Activated B cell treated with CpG ODN at 0.5 μM for 24 hours (primary cell): ENCODE results near the gene COL9A3. TPM values are rescaled to one million over a fixed set of nuclear protein-coding genes. Genes with fewer than 3 reads are reported as not detected.

Experiments
- ATAC-seq: fragments of 200-7000 bp; cut with Tn5 transposase; one replicate; pipeline ENCODE4 v1.10.0; 2021; ENCODE audit warnings: low read depth, mild to moderate bottlenecking, moderate library complexity
- CTCF ChIA-PET: fragments of 350-600 bp; sonication (Branson Sonifier 250); formaldehyde crosslinking; loops from one replicate; lab custom pipeline; 2021; ENCODE audit warnings: antibody characterized with exemption; lab: Charles Lee
- POLR2A ChIA-PET: fragments of 350-600 bp; sonication (Branson Sonifier 250); formaldehyde crosslinking; loops from one replicate; lab custom pipeline; 2021; ENCODE audit warnings: antibody characterized with exemption; lab: Charles Lee
- DNase-seq: peaks from one replicate; pipeline ENCODE4 v3.0.0; 2022
- H3K27ac Mint-ChIP-seq: one replicate; pipeline ENCODE4 v1.8.0; 2020; ENCODE audit warnings: mixed read lengths
- H3K27me3 Mint-ChIP-seq: one replicate; pipeline ENCODE4 v1.8.0; 2021; ENCODE audit warnings: mixed read lengths
- H3K36me3 Mint-ChIP-seq: one replicate; pipeline ENCODE4 v1.8.0; 2021; ENCODE audit warnings: low read depth, mixed read lengths
- H3K4me1 Mint-ChIP-seq: one replicate; pipeline ENCODE4 v1.8.0; 2021; ENCODE audit warnings: mixed read lengths
- H3K4me3 Mint-ChIP-seq: one replicate; pipeline ENCODE4 v1.8.0; 2020; ENCODE audit warnings: mild to moderate bottlenecking, mixed read lengths
- H3K9me3 Mint-ChIP-seq: one replicate; pipeline ENCODE4 v1.8.0; 2020; ENCODE audit warnings: mixed read lengths
- CTCF ChIP-seq: fragments of 200-600 bp; IDR thresholded peaks from one replicate; pipeline ENCODE4 v1.8.0; 2022; ENCODE audit warnings: antibody characterized with exemption, mild to moderate bottlenecking
- intact Hi-C: fragments of 100-400 bp; cut with micrococcal nuclease; formaldehyde crosslinking; loops from one replicate; pipeline ENCODE4 v1.15.1; 2024
- total RNA-seq: library from RNA; stranded (reverse); gene quantifications from 2 replicates; pipeline ENCODE4 v1.2.3, GENCODE V29; 2022

The COL9A3 gene
- total RNA-seq, 1 donor from 2014 or later: 37.6 TPM

GRCh38 chr20:62887152-62887859 lies 70.5 kb downstream of the COL9A3 start:
- CTCF ChIA-PET: interaction anchor here (0.8 to 1.0 kb wide), 2 partner anchors 11 to 13 kb away, joined by 3 to 4 read pairs; no protein-coding TSS in a partner anchor

GRCh38 chr20:62887860-62888239 lies 71.0 kb downstream of the COL9A3 start:
- Mint-ChIP-seq H3K9me3 (no peaks in the 10 kb centered on the region), H3K4me1 (no peaks in the 10 kb centered on the region), H3K4me3 (no peak overlapping the region), H3K36me3 (peaks cover 65% of the 10 kb centered on the region), H3K27me3 (no peaks in the 10 kb centered on the region), H3K27ac (no peak overlapping the region)
- POLR2A ChIA-PET: no interaction called here
- intact Hi-C loops: no loop called here
- no peak for TF ChIP-seq CTCF
- ATAC-seq (no peak), DNase-seq (no peak)
- CTCF ChIA-PET: interaction anchor here (1.0 kb wide), 1 partner anchor 10 kb away, joined by 3 read pairs; no protein-coding TSS in a partner anchor

More at GRCh38 chr20:62887152-62887859, 70.5 kb downstream of the COL9A3 start:
- Mint-ChIP-seq H3K4me3 (no peak overlapping the region), H3K36me3 (peaks cover 60% of the 10 kb centered on the region), H3K27me3 (no peaks in the 10 kb centered on the region), H3K4me1 (no peaks in the 10 kb centered on the region), H3K27ac (no peak overlapping the region), H3K9me3 (no peaks in the 10 kb centered on the region)
- ATAC-seq (no peak), DNase-seq (no peak)
- intact Hi-C loops: no loop called here
- POLR2A ChIA-PET: no interaction called here
- no peak for TF ChIP-seq CTCF

- intact Hi-C loops: no loop called here
- Mint-ChIP-seq H3K9me3 (no peaks in the 10 kb centered on the region), H3K27me3 (no peaks in the 10 kb centered on the region), H3K36me3 (peaks cover 71% of the 10 kb centered on the region), H3K4me3 (no peak overlapping the region), H3K27ac (no peak overlapping the region), H3K4me1 (no peaks in the 10 kb centered on the region)
- POLR2A ChIA-PET: no interaction called here
- no peak for DNase-seq
- no peak for ATAC-seq
- CTCF ChIA-PET: no interaction called here
- TF ChIP-seq CTCF: no peak
Measured at GRCh38 chr20:62888406-62888805, 71.6 kb downstream of the COL9A3 start.

GRCh38 chr20:62888910-62889309 lies 72.1 kb downstream of the COL9A3 start:
- DNase-seq (no peak), ATAC-seq (no peak)
- H3K9me3 Mint-ChIP-seq: no peaks in the 10 kb centered on the region
- no peaks in the 10 kb centered on the region for H3K4me1 Mint-ChIP-seq
- ChIA-PET CTCF (no interaction called here), POLR2A (no interaction called here)
- H3K4me3 Mint-ChIP-seq: no peak overlapping the region
- TF ChIP-seq CTCF: no peak
- intact Hi-C loops: no loop called here
- H3K27ac Mint-ChIP-seq: no peak overlapping the region
- no peaks in the 10 kb centered on the region for H3K27me3 Mint-ChIP-seq
- peaks cover 76% of the 10 kb centered on the region for H3K36me3 Mint-ChIP-seq

- CTCF ChIA-PET: no interaction called here
- H3K4me1 Mint-ChIP-seq: no peaks in the 10 kb centered on the region
- ATAC-seq (no peak), DNase-seq (no peak)
- no peaks in the 10 kb centered on the region for H3K9me3 Mint-ChIP-seq
- POLR2A ChIA-PET: interaction anchor here (0.6 kb wide), 1 partner anchor 18 kb away, joined by 5 read pairs; no protein-coding TSS in a partner anchor
- intact Hi-C loops: no loop called here
- peaks cover 81% of the 10 kb centered on the region for H3K36me3 Mint-ChIP-seq
- TF ChIP-seq CTCF: no peak
- H3K27me3 Mint-ChIP-seq: no peaks in the 10 kb centered on the region
- H3K4me3 Mint-ChIP-seq: no peak overlapping the region
- no peak overlapping the region for H3K27ac Mint-ChIP-seq
Measured at GRCh38 chr20:62889411-62889810, 72.6 kb downstream of the COL9A3 start.
